Retinal pigment epithelial cell (primary cell): Measurements from ENCODE around the gene DCANP1.

ENCODE experiments used
- DNase-seq: peaks from one replicate; pipeline ENCODE4 v3.0.0-alpha.2; 2010; ENCODE audit warnings: low read depth
- H3K4me3 ChIP-seq: 2 replicates; pipeline ENCODE4 v1.5.1; 2011; ENCODE audit warnings: mild to moderate bottlenecking, low read length, control low read depth, moderate library complexity
- TF ChIP-seq, protein P1 (sequence below): conservative IDR thresholded peaks from 2 replicates; pipeline ENCODE4 v1.5.1; 2011; ENCODE audit warnings: low read depth, low read length, control low read depth, inconsistent platforms

Gene DCANP1

GRCh38 chr5:135444360-135444759 lies 2.8 kb downstream of the DCANP1 start:
- no peak overlapping the region for H3K4me3 ChIP-seq
- TF ChIP-seq, protein P1, sequence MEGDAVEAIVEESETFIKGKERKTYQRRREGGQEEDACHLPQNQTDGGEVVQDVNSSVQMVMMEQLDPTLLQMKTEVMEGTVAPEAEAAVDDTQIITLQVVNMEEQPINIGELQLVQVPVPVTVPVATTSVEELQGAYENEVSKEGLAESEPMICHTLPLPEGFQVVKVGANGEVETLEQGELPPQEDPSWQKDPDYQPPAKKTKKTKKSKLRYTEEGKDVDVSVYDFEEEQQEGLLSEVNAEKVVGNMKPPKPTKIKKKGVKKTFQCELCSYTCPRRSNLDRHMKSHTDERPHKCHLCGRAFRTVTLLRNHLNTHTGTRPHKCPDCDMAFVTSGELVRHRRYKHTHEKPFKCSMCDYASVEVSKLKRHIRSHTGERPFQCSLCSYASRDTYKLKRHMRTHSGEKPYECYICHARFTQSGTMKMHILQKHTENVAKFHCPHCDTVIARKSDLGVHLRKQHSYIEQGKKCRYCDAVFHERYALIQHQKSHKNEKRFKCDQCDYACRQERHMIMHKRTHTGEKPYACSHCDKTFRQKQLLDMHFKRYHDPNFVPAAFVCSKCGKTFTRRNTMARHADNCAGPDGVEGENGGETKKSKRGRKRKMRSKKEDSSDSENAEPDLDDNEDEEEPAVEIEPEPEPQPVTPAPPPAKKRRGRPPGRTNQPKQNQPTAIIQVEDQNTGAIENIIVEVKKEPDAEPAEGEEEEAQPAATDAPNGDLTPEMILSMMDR: no peak
- no peak for DNase-seq

GRCh38 chr5:135443161-135443960 lies 3.8 kb downstream of the DCANP1 start:
- no peak overlapping the region for H3K4me3 ChIP-seq
- no peak for DNase-seq
- TF ChIP-seq, protein P1: no peak

DNA sequence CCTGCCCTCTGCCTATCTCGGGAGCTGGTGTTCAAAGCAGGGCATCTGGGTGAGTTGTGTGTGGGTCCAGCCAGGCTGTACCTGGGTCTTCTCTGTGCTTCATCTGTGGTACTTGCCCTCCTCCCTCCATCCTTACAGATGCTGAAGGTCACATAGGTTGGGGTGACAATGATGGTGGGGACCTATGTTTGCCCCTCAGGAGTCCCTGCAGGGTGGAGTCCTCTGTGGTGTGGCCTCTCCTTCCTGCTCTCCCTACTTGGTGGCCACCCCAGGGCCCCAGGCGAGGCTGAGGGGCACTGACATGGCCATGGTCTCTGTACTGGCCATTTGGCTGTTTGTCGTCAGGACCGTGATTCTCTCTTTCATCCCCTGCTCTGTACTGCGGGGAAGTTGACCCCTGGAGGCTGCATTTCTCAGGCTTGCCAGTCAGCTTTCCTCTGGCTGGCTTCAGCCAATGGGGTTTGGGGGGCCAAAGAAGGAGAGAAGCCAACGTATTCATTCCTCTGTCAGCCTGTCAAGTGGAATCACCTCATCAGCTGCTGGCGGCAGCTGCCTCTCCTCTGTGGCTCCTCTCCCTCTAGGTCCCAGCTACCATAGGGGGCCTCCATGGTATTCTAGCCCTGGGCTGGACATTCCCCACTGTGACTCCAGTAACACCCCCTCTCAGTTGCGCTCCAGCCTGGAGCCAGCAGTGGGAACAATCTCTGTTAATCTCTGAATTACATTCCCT lies 4.6 kb downstream of the DCANP1 start:
- TF ChIP-seq, protein P1: no peak
- no peak overlapping the region for H3K4me3 ChIP-seq
- DNase-seq: no peak

GRCh38 chr5:135441919-135442318 lies 5.2 kb downstream of the DCANP1 start:
- TF ChIP-seq, protein P1: no peak
- DNase-seq: no peak
- no peak overlapping the region for H3K4me3 ChIP-seq

DNA sequence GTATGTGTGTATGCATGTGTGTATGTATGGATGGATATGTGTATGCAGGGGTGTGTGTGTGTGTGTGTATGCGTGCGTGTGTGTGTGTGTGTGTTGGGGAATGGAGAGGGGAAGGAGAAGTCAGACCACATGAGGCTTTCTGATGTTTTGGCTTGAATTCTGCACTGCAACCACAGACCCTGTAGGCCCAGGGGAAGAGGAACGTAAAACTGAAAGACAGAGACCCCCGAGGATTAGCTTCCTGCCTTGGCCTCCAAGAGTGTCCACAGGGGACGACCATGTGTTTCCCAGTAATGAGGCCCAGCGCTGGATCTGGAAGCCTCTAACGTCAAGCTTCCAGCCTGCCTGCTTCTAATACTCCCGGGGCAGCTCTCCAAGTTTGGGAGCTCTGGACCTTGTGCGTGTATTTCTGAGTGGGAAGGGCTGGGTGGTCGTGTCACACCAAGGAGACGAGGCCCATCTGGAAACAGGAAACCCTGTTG lies 5.8 kb downstream of the DCANP1 start:
- no peak overlapping the region for H3K4me3 ChIP-seq
- TF ChIP-seq, protein P1: no peak
- DNase-seq: no peak

GRCh38 chr5:135440916-135441315 lies 6.2 kb downstream of the DCANP1 start:
- DNase-seq: no peak
- TF ChIP-seq, protein P1: no peak
- no peak overlapping the region for H3K4me3 ChIP-seq
